ENCODE results near the gene PPEF1. TPM values are rescaled to one million over a fixed set of nuclear protein-coding genes. Genes with fewer than 3 reads are reported as not detected.

Gene PPEF1
- total and polyA plus RNA-seq, 2 of the 13 experiments (the other 11 are each of a cell fraction or from before 2014, with no cell fraction given), result not detected

DNA sequence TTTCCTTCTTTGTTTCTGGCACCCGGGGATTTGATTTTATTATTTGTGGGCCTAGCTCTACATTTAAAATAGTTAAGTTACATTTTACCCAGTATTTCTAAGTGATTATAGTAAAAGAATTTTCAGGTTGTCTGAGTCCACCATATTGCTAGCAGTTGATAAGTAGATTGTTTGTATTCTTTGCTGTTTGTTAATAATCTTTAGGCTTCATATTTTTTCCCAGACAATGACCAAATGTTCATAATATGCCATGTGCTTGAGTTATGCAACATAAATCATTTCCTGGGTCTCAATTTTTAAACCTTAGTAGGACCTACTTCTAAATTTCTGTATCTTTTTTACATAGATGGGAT is 149.2 kb downstream of the PPEF1 start:
- H3K79me2 ChIP-seq (ENCODE audit: insufficient read depth, low read length), result no peaks in the 10 kb centered on the region
- H3K36me3 ChIP-seq (replicated peaks in 1 of 2; ENCODE audit: control insufficient read depth in 1 of 2, insufficient read depth in 2 of 2, low read length in 2 of 2), result no peaks in the 10 kb centered on the region
- H3K4me1 ChIP-seq (ENCODE audit: insufficient read depth, low read length), result no peaks in the 10 kb centered on the region
- no peak overlapping the region for H2AFZ ChIP-seq (ENCODE audit: low read length)
- DNase-seq (ENCODE audit: low spot score) (no peak), FAIRE-seq (no peak), ATAC-seq (no peak)
- H3K27me3 ChIP-seq (ENCODE audit: control insufficient read depth in 1 of 2, insufficient read depth in 2 of 2, low read length in 2 of 2), result no peaks in the 10 kb centered on the region
- BruUV-seq (replicated peaks), result no TSS peak
- no peak overlapping the region for H3K4me3 ChIP-seq (replicated peaks in 1 of 3; ENCODE audit: insufficient read depth in 1 of 3, low read depth in 2 of 3, low read length in 3 of 3)
- intact Hi-C loops (cut with micrococcal nuclease; ENCODE audit: unreplicated experiment), result no loop called here
- no peak for TF ChIP-seq HNRNPK (IDR thresholded peaks at IDR 0.05; ENCODE audit: low read depth, low read length, poor library complexity, severe bottlenecking)
- WGBS (ENCODE audit: low lambda C conversion rate), result 0% methylated on average over 1 of the region's 1 CpG
- no peak overlapping the region for H3K27ac ChIP-seq (ENCODE audit: extremely low read length, insufficient read depth, low read length)
- no peaks in the 10 kb centered on the region for H4K20me1 ChIP-seq (ENCODE audit: insufficient read depth, low read length)
- no peak overlapping the region for H3K4me2 ChIP-seq (ENCODE audit: low read depth, low read length)
- no peak overlapping the region for H3K9ac ChIP-seq (ENCODE audit: insufficient read depth, low read depth, low read length)
- CTCF ChIA-PET (ENCODE audit: low intra/inter-chr PET ratio, low total read pairs), result no interaction called here
- no peaks in the 10 kb centered on the region for H3K9me3 ChIP-seq (ENCODE audit: low read length)
- POLR2A ChIA-PET, result no interaction called here
- in situ Hi-C loops (cut with HindIII; ENCODE audit: extremely low pct_ligation_motif_present, low pct_unique_long_range_greater_than_20kb), result no loop called here

DNA sequence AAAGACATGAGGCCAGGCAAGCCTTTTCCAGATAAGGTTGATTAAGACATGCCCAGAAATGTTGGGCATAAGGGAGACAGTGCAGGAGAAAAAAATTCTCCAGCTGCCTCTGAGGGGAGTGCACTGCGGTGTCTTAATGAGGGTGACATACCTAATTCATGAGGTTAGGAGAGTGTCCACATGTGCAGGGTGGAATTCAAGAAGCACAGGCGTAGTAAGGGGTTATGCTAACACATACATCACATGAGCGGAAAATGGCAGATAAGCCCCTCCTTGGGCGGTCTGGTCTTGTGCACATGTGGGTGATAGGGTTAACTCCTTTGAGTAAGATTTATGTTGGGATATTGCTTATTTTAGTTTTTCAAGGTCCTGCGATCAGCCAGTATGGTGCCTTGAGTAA is 154.1 kb downstream of the PPEF1 start:
- no peaks in the 10 kb centered on the region for H4K20me1 ChIP-seq (ENCODE audit: insufficient read depth, low read length)
- H2AFZ ChIP-seq (ENCODE audit: low read length), result no peak overlapping the region
- H3K79me2 ChIP-seq (ENCODE audit: insufficient read depth, low read length), result no peaks in the 10 kb centered on the region
- no peaks in the 10 kb centered on the region for H3K4me1 ChIP-seq (ENCODE audit: insufficient read depth, low read length)
- no peak for DNase-seq (ENCODE audit: low spot score)
- H3K27me3 ChIP-seq (ENCODE audit: control insufficient read depth in 1 of 2, insufficient read depth in 2 of 2, low read length in 2 of 2), result no peaks in the 10 kb centered on the region
- no peak for ATAC-seq
- WGBS (ENCODE audit: low lambda C conversion rate), result no CpG with 5 or more reads among the region's 5 CpGs
- POLR2A ChIA-PET, result no interaction called here
- in situ Hi-C loops (cut with HindIII; ENCODE audit: extremely low pct_ligation_motif_present, low pct_unique_long_range_greater_than_20kb), result no loop called here
- no peaks in the 10 kb centered on the region for H3K36me3 ChIP-seq (replicated peaks in 1 of 2; ENCODE audit: control insufficient read depth in 1 of 2, insufficient read depth in 2 of 2, low read length in 2 of 2)
- FAIRE-seq, result no peak
- CTCF ChIA-PET (ENCODE audit: low intra/inter-chr PET ratio, low total read pairs), result no interaction called here
- no peak overlapping the region for H3K4me3 ChIP-seq (replicated peaks in 1 of 3; ENCODE audit: insufficient read depth in 1 of 3, low read depth in 2 of 3, low read length in 3 of 3)
- intact Hi-C loops (cut with micrococcal nuclease; ENCODE audit: unreplicated experiment), result no loop called here
- no TSS peak for BruUV-seq (replicated peaks)
- no peak overlapping the region for H3K4me2 ChIP-seq (ENCODE audit: low read depth, low read length)
- H3K9ac ChIP-seq (ENCODE audit: insufficient read depth, low read depth, low read length), result no peak overlapping the region
- H3K27ac ChIP-seq (ENCODE audit: extremely low read length, insufficient read depth, low read length), result no peak overlapping the region
- H3K9me3 ChIP-seq (ENCODE audit: low read length), result no peaks in the 10 kb centered on the region
- no peak for TF ChIP-seq ZNF672 (CRISPR knock-in tag; IDR thresholded peaks at IDR 0.05)
- no peak for TF ChIP-seq ZNF207 (IDR thresholded peaks at IDR 0.05; ENCODE audit: borderline replicate concordance)
- TF ChIP-seq, protein P1, sequence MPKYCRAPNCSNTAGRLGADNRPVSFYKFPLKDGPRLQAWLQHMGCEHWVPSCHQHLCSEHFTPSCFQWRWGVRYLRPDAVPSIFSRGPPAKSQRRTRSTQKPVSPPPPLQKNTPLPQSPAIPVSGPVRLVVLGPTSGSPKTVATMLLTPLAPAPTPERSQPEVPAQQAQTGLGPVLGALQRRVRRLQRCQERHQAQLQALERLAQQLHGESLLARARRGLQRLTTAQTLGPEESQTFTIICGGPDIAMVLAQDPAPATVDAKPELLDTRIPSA (CRISPR knock-in tag; IDR thresholded peaks at IDR 0.05; ENCODE audit: borderline replicate concordance), result no peak
- no peak for TF ChIP-seq ZNF776 (CRISPR knock-in tag; IDR thresholded peaks at IDR 0.05)
- TF ChIP-seq MED1 (CRISPR knock-in tag; IDR thresholded peaks at IDR 0.05), result no peak
- TF ChIP-seq, protein P2, sequence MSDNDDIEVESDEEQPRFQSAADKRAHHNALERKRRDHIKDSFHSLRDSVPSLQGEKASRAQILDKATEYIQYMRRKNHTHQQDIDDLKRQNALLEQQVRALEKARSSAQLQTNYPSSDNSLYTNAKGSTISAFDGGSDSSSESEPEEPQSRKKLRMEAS (IDR thresholded peaks at IDR 0.05), result no peak
- TF ChIP-seq, protein P3, sequence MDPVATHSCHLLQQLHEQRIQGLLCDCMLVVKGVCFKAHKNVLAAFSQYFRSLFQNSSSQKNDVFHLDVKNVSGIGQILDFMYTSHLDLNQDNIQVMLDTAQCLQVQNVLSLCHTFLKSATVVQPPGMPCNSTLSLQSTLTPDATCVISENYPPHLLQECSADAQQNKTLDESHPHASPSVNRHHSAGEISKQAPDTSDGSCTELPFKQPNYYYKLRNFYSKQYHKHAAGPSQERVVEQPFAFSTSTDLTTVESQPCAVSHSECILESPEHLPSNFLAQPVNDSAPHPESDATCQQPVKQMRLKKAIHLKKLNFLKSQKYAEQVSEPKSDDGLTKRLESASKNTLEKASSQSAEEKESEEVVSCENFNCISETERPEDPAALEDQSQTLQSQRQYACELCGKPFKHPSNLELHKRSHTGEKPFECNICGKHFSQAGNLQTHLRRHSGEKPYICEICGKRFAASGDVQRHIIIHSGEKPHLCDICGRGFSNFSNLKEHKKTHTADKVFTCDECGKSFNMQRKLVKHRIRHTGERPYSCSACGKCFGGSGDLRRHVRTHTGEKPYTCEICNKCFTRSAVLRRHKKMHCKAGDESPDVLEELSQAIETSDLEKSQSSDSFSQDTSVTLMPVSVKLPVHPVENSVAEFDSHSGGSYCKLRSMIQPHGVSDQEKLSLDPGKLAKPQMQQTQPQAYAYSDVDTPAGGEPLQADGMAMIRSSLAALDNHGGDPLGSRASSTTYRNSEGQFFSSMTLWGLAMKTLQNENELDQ (CRISPR knock-in tag; IDR thresholded peaks at IDR 0.05; ENCODE audit: borderline replicate concordance), result no peak
- no peak for TF ChIP-seq NFIB (CRISPR knock-in tag; IDR thresholded peaks at IDR 0.05; ENCODE audit: borderline replicate concordance)
- TF ChIP-seq KLF13 (CRISPR knock-in tag; IDR thresholded peaks at IDR 0.05), result no peak
- TF ChIP-seq HCFC1 (IDR thresholded peaks at IDR 0.05; ENCODE audit: low read depth, low read length), result no peak
- TF ChIP-seq FIP1L1 (IDR thresholded peaks at IDR 0.05; ENCODE audit: borderline replicate concordance, insufficient read depth, low read depth, low read length), result no peak
- TF ChIP-seq ZIK1 (CRISPR knock-in tag; IDR thresholded peaks at IDR 0.05; ENCODE audit: borderline replicate concordance, low read depth), result no peak
- TF ChIP-seq PHF21A (CRISPR knock-in tag; IDR thresholded peaks at IDR 0.05), result no peak
- no peak for TF ChIP-seq ZNF746 (CRISPR knock-in tag; IDR thresholded peaks at IDR 0.05)
- TF ChIP-seq ZGPAT (CRISPR knock-in tag; IDR thresholded peaks at IDR 0.05), result no peak

Data from HepG2 (cell line).